HG03280 (cell line): ENCODE results near the gene ARHGAP8.

Experiments
- ATAC-seq: cut with Tn5 transposase; IDR thresholded peaks from one replicate; pipeline ENCODE4 v1.9.1; 2021; ENCODE audit warnings: mild to moderate bottlenecking, moderate library complexity; ENCODE audit not compliant: unreplicated experiment

The ARHGAP8 gene

GRCh38 chr22:44724416-44724815, 28.0 kb upstream of the ARHGAP8 start:
- ATAC-seq = no peak

- no peak for ATAC-seq
These were observed 27.5 kb upstream of the ARHGAP8 start for GRCh38 chr22:44724859-44725258.

- no peak for ATAC-seq
These were observed 25.9 kb upstream of the ARHGAP8 start for GRCh38 chr22:44726439-44726838.

- ATAC-seq = no peak
These were observed 25.2 kb upstream of the ARHGAP8 start for GRCh38 chr22:44727148-44727547.

GRCh38 chr22:44727709-44728108, 24.7 kb upstream of the ARHGAP8 start:
- ATAC-seq = no peak

- ATAC-seq = no peak
These were observed 23.5 kb upstream of the ARHGAP8 start for GRCh38 chr22:44728761-44729324.

- ATAC-seq = no peak
These were observed 22.9 kb upstream of the ARHGAP8 start for GRCh38 chr22:44729391-44730021.

GRCh38 chr22:44730022-44730393, 22.4 kb upstream of the ARHGAP8 start:
- ATAC-seq = no peak

- ATAC-seq = no peak
These were observed 21.7 kb upstream of the ARHGAP8 start for GRCh38 chr22:44730490-44731356.

GRCh38 chr22:44731357-44731970, 20.9 kb upstream of the ARHGAP8 start:
- no peak for ATAC-seq

- ATAC-seq = no peak
These were observed 20.3 kb upstream of the ARHGAP8 start for GRCh38 chr22:44732017-44732561.

- ATAC-seq = no peak
These were observed 19.7 kb upstream of the ARHGAP8 start for GRCh38 chr22:44732661-44733060.

- ATAC-seq = no peak
These were observed 18.8 kb upstream of the ARHGAP8 start for GRCh38 chr22:44733426-44734106.

- no peak for ATAC-seq
These were observed 18.1 kb upstream of the ARHGAP8 start for GRCh38 chr22:44734278-44734677.

GRCh38 chr22:44734801-44735517, 17.4 kb upstream of the ARHGAP8 start:
- ATAC-seq = no peak

- no peak for ATAC-seq
These were observed 16.6 kb upstream of the ARHGAP8 start for GRCh38 chr22:44735518-44736428.

GRCh38 chr22:44736581-44737405, 15.6 kb upstream of the ARHGAP8 start:
- no peak for ATAC-seq
